T-helper 2 cell (primary cell): ENCODE measurements around the gene DUSP3.
"Not testable (repeated sequence)": the region's sequence is repeated elsewhere in the genome, so short reads cannot be mapped to it uniquely, and the experiment has no call there.

Source experiments
- DNase-seq, 5 experiments: peaks; one replicate each; pipeline versions ENCODE4 v3.0.0 to v3.0.0-alpha.2; 2012 to 2022

Gene DUSP3

DNA sequence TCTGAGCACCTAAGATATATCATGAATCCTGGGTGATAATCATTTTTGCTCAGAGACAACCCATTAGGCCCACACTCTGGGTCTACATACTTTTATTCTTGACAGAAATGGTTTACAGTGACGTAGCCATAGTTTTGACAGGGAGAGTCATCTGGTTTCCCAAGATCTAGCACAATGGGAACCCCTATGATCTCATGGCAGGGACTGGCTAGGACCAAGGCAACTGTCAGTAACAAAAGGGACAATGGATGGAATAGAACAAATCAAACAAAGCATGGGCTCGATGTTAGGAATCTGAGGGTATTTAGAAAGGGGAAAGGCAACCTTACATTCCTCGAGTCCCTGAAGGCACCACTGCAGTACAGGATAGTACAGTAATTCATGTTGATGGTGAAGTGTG lies 22.0 kb upstream of the DUSP3 start:
- DNase-seq: no peak

DNA sequence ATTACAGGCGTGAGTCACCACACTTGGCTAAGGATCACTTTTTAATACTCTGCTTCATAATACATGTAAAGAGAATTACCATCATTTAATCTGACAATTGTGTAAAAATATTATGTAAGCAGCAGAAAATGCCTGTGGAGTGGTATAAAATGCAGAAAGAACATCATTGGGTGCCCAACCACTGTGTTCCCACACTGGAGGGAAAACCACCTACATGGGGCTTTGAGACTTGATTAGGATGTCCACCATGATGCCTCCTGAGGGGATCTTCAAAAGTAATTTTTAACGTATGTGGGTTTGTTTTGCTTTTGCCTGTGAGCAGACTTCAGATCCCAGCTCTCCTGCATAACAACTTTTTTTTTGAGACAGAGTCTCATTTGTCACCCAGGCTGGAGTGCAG lies 20.3 kb upstream of the DUSP3 start:
- no peak for DNase-seq

DNA sequence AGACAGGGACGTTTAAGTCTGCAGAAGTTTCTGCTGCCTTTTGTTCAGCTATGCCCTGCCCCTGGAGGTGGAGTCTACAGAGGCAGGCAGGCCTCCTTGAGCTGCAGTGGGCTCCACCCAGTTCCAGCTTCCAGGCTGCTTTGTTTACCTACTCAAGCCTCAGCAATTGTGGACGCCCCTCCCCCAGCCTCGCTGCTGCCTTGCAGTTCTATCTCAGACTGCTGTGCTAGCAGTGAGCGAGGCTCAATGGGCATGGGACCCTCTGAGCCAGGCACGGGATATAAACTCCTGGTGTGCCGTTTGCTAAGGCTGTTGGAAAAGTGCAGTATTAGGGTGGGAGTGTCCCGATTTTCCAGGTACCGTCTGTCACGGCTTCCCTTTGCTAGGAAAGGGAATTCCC lies 19.2 kb upstream of the DUSP3 start:
- DNase-seq: not testable (repeated sequence)

DNA sequence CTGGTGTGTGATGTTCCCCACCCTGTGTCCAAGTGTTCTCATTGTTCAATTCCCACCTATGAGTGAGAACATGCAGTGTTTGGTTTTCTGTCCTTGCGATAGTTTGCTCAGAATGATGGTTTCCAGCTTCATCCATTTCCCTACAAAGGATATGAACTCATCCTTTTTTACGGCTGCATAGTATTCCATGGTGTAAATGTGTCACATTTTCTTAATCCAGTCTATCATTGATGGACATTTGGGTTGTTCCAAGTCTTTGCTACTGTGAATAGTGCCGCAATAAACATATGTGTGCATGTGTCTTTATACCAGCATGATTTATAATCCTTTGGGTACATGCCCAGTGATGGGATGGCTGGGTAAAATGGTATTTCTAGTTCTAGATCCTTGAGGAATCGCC lies 13.9 kb upstream of the DUSP3 start:
- not testable (repeated sequence) for DNase-seq

DNA sequence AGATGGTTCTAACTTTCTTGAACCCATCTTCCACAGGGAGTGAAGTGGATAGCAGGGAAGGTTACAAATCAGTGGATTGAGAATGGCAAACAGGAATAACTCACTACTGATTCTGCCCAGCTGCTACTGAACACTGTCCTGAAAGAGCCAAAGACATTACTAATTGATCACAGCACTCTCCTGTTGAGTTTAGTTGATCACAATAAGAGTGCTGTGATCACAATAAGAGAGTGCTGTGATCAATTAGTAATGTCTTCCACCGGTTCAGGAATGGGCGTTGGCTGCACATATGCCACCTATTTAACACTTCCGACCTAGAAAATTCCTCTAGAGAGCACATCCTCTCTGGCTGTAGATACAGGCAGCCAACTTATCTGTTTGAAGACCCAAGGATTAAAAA lies 12.8 kb upstream of the DUSP3 start:
- DNase-seq: peak in 1 of 5 experiments; percentile 18

DNA sequence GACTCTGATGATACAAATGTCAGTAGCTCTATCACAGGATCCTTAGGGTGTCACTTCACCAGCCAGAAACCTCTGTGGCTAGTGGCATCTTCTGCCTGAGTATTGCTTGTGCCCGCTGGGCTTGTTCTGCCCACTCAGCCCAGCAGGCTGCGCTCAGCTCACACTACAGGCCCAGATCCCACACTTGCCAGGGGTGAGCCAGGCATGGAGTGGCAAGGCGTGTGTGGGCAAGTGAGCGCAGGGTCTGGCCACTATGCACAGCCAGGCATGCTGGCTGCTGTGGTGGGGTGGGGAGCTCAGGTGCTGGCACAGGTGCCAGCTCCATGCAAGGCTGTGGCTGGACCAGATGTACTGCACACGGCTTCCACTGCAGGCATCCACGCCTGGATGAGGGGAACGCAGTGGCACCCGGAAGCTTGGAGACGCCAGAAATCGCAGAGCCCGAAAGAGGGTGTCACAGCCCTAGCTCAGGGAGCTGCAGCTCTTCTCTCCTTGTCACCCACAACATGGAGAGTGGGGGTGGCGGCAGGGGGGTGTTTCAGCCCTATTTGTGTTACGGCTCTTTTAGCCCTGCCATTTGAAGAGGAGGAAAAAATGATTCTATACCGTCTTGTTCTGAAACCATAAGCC lies 11.6 kb upstream of the DUSP3 start:
- no peak for DNase-seq

DNA sequence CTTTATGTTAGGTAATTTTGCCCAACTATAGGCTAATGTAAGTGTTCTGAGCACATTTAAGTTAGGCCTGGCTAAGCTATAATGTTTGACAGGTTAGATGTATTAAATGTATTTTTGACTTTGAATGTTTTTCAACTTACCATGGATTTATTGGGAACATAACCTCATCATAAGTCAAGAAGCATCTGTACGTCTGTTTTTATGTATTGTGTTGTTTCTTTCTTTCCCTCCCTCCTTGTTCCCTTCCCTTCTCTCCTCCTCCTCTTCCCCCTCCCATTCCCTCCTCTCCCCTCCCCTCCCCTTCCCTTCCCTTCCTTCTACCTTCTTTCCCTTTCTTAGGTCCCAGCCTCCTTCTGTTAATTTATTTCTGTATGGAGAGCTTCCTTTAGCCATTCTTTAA lies 10.7 kb upstream of the DUSP3 start:
- no peak for DNase-seq

DNA sequence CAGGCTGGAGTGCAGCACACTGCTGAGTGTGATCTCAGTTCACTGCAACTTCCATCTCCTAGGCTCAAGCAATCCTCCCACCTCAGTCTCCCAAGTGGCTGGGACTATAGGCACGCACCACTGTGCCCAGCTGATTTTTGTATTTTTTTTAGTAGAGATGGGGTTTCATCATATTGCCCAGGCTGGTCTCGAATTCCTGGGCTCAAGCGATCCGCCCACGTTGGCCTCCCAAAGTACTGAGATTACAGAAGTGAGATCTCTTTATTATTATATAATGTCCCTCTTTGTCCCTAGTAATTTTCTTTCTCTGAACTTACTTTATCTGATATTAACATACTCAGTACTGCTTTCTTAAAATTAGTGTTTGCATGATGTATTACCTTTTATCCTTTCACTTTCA lies 9.8 kb upstream of the DUSP3 start:
- DNase-seq: no peak

DNA sequence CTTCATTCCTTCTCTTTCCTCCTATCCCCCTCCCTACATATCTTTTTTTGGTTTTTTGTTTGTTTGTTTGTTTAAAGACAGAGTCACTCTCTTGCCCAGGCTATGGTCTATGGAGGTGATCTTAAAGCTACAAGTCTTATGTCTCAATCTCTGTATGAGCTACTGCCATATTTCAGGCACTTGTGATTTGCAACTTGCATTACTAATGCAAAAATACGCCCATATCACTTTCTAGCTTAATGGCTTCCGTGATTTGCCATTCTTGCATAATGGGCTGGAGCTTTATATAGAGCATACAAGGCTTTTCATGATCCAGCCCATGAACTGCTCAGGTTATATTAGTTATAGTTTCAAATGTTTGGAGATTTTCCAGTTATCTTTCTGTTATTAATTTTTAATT lies 9.0 kb upstream of the DUSP3 start:
- no peak for DNase-seq

DNA sequence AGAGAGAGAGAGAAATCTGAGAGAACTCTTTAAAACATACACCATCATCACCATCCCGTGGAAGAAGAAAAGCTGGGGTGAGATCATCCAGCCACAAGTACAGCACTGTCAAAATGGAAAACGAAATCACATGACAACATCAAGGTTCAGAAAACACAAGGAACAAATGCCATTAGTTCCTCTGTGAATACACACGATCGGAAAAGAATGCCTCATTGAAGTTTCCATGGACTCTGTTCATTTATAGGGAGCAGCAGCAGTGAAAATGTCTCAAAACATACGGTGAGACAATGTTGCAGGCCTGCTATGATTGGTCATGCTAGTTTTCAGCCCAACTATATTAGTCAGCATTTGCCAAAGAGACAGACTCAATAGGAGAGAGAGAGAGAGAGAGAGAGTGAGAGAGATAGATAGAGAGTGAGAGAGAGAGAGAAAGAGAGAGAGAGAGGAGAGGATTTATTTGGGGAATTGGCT lies 5.9 kb upstream of the DUSP3 start:
- DNase-seq: no peak

DNA sequence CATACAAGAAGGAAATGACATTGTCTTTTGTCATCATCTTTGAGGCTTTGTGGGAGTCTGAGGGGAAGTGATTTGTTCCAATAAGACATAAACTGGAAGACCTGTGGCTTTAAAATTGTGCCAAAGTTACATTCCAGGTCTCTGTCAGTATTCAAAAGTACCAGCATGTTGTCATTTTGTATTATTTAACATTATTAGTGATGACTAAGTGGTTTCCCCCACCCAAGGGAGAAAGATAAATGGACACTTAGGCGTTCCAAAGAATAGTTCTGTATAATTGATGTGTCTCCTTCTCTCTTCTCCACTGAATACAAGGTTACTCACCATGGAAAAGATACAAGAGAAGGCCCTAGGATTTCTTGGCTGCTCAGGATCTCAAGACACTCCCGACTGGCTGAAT lies 5.3 kb upstream of the DUSP3 start:
- no peak for DNase-seq

DNA sequence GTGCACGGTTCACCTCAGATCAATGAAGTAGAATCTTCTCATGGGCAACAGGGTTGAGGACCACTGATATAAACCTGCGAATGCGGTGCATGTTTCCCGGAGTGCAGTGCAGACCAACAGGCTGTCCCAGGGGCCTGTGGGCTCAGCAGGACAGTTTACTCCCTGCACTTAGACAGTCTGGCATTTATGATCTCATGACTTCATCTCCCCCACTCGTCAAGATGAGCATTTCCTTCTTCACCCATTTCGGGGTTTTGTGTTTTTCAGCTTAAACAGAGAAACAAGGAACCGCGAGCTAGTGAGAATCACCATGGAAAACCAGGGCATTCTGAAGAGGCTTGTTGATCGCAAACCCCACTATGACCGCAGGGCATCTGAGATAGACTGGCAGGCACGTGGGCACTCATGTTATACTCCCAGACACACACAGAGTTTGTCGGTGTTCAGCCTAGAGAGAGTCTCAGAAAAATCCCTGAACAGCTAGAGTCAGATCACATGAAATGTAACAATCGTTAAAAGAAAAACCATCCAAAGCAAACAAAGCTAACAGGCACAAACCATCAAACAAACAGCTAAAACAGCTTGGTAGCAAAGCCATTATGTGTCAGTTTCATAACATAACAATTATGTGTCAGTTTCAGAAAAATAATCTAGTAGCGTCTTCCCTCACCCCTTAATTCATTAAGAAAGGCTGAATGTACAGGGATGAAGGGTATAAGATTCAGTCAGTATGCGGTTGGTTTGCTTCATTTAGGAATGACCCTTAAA lies 4.3 kb upstream of the DUSP3 start:
- DNase-seq: no peak

DNA sequence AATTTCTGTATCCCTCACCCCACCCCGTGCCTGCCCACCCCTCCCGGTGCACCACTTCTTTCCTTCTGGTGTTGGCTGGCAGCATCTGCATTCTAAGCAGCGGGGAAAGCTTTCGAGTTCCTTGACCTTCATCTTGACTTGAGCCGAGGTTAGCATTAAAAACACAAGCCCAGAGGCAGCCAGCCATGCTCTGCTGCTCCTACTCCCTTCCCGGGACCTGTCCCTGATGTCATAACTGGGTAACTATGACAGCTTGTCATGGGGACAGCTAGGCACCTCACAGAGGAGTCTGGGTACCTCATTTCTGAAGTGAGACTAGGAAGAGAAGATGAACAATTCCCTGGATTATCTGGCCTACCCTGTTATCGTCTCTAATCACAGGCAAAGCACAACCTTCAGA lies 1.4 kb upstream of the DUSP3 start, which contains the start of gene CFAP97D1:
CFAP97D1 (plus strand) TSS at position 301 of the 400 bp plus-strand sequence; CDS start at position 329, 28 bp downstream.
- no peak for DNase-seq

DNA sequence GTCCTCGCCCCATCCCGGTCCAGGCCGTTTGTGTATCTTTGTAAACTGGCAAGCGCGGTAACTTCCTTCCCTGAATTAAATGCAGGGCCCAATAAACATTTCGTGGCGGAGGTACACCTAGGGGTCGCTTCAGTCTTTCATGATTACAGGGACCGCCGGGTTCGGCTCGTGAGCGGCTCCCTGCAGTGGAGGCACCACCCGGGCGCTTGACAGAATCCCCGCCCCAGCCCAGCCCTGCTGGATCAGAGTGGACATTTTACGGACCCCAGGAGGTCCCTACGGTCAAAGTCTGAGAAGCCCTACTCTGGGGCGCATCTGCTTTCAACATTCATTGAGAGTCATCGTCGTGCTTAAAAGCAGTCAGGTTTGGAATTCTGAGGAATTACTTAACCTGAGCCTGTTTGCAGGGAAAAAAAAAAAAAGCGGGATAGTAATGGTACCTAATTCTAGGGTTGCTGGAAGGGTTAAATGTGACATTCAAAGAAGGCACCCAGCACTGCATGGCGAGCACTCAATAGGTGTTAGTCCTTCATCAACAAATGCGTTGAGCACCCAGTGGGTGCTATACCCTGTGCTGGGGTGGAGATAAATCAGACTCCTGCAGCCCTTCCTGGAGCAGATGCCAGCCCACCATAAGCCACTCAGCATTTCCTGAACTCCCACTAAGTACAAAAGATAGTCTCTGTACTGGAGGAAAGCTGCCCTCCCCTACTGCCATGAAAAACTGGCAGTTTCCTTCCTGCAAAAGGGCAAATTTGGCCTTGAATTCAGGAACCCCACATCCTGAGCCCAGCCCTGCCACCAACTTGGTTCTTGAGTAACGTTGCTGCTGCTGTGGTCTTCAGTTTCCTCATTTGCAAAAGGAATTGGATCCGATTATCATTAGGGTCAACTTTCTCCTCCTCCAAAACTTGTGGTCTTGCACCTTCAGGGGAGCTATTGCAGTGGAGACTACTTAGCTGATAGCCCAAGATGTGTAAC lies 658 bp upstream of the DUSP3 start:
- DNase-seq: no peak

DNA sequence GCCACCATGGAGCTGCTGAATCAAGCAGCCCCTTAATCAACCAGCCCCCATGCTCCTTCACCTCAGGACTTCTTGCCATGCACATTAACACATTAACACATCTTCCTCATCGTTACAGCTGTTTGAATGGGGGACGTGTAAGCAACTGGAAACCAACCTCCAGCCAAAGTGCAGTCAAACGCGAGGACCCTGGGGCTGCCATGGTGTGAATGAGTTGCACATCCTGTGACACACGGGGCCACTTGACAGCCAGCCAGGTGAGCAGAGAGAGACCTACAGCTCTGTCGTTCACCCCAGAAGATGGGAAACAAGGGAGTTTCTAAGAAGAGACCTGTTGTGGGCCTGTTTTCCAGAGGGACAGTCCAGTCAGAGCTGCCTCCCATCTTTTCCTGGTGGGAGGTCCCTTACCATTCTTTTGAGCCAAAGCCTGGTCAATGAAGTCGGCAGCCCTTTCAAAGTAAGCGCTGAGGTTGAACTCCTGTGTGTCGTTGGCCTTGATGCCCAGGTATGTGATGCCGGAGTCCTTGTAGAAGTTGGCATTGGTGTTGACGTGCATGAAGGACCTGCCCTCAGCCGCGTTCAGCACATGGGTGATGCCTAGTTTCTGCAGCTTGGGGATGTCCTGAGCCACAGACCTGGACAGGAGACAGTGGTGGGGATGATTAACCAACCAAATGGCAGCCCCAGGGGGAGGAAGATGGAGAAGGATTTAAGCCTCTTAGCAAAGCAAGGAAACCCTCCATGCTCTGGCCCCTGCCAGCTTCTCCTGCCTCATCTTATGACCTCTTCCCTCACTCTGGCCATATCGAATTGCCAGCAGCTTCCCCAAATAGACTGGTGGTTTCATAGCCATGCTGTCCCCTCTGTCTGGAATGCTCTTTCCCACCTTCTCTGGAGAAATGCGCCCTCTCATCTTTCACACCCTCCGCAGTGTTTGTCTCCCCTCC lies 4.2 kb downstream of the DUSP3 start:
- no peak for DNase-seq

DNA sequence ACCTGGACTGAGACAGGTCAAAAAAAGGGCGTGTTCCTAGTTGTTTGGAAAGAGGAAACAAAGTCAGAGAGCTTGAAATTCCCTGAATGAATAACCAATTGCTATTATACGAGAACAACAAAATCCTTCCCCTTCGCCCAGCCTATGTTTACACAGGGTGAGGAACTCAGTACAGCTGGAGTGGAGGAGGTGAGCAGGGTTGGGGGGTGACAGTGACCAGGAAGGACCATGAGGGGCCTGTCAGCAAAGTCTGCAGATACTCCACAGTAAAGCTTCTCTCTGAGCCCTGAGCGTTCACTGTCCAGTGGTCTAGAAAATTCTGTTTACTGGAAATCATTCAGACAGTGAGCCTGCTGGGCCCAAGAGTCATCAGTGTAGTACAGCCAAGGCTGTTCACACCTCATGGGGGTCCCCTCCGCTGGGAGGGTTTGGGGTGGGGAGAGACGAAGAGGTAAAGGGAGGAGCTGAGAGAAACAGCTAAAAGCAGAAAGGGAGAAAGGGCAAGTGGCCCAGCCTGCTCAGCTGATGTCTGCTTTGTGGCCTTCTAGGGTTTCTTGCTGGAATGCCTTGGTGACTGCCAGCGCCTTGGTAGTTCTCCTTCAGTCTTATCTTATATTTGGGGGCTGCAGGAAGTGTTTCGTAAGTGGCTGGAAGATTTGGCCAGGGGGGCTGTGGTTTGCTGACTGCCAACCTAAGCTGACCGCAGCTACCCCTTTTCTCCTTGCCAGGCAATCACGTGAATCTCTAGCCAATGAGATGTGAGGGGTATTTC lies 5.7 kb downstream of the DUSP3 start:
- DNase-seq: no peak

DNA sequence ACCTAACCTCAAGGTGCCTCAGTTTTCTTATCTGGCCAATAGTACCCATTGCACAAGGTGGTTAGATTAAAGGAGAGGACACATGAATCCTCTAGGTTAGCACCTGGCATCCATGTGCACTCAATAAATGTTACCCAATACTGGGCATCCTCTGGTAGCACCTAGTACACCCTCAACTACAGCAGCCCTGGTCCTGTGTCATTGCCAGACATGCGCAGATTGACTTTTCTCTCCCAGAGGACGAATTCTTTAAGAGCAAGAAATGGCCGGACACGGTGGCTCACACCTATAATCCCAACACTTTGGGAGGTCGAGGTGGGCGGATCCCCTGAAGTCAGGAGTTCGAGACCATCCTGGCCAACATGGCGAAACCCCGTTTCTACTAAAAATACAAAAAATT lies 7.3 kb downstream of the DUSP3 start:
- DNase-seq: no peak

DNA sequence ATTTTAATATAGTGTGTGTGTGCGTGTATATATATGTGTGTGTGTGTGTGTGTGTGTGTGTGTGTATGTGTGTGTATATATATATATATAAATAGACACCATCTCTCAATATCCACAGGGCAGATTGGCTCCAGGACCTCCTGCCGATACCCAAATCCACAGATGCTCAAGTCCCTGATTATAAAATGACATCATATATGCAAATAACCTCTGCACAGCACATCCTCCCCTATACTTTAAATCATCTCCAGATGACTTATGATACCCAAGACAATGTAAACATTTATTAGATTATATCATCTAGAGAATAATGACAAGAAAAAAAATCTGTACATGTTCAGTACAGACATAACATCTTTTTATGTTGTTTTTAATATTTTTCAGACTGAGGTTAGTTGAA lies 7.8 kb downstream of the DUSP3 start:
- no peak for DNase-seq

DNA sequence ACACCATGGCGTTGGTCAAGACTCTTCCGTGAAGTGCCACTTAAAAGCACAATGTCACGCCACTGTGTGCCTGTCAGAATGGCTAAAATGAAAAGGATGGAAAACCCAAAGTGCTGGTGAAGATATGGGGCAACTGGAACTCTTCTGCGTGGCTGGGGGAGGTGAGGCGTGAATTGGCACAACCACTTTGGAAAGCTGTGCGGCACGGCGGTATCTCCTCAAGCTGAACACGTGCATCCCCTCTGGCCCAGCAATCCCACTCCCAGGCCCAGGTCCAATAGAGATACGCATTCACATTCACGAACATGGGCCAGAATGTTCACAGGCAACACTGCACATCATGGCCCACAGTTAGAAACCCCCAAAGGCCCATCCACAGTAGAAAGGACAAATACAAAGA lies 8.9 kb downstream of the DUSP3 start:
- DNase-seq: no peak

DNA sequence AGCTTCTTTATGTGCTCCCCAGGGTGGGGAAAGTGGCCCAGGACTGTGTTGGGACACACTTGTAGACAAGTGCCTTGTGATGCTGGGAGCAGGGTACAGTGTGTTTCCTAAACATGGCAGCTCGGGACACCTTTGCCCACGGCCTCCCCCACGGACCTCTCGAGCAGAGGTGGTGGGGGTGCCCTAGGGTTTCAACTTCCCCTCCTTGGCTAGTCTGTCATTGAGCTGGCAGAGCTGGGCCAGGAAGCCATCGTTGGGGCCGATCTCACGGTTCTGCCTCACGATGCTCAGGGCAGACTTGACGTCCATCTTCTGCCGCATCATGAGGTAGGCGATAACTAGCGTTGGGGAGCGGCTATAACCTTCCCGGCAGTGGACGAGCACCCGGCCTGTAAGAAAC lies 9.4 kb downstream of the DUSP3 start:
- DNase-seq: no peak

DNA sequence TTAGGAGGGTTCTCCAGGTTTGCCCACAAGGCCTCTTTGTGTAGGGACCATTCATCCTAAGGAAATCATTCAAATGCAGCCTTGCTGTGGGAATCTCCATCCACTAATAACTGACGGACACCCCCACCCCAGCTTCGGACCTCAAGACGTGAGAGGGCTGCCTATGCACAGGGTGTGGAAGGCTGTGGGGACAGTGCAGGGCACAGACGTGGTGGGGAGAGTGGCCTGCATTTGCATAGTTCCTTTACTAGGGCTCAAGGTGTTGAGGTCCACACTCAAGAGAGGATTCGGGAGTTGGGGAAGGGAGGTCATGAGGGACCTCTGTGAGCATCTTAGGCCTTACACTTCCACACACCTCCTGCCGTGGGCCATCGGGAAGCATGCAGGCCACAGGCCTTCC lies 9.8 kb downstream of the DUSP3 start:
- no peak for DNase-seq
